Nephron (organoid): ENCODE results near the gene CMBL.

Source experiments
- H3K27ac Mint-ChIP-seq, 3 experiments: 2 replicates each; pipeline ENCODE4 v1.8.0; 2020; ENCODE audit warnings: mixed read lengths in 3 of 3, mild to moderate bottlenecking in 2 of 3, moderate library complexity in 1 of 3
- H3K27me3 Mint-ChIP-seq: 2 replicates; pipeline ENCODE4 v1.8.0; 2021; ENCODE audit warnings: low read depth, mild to moderate bottlenecking, moderate library complexity, mixed read lengths
- H3K36me3 Mint-ChIP-seq: 2 replicates; pipeline ENCODE4 v1.8.0; 2020; ENCODE audit warnings: low read depth, mixed read lengths
- H3K4me1 Mint-ChIP-seq: 2 replicates; pipeline ENCODE4 v1.8.0; 2020; ENCODE audit warnings: mixed read lengths
- H3K4me3 Mint-ChIP-seq, 3 experiments: 2 replicates each; pipeline ENCODE4 v1.8.0; 2020; ENCODE audit warnings: mild to moderate bottlenecking in 3 of 3, mixed read lengths in 3 of 3, moderate library complexity in 2 of 3
- H3K9me3 Mint-ChIP-seq: 2 replicates; pipeline ENCODE4 v1.8.0; 2020; ENCODE audit warnings: mixed read lengths
- CTCF ChIP-seq, 3 experiments: fragments of 200-600 bp; sonication (generic); IDR thresholded peaks; one replicate each; pipeline ENCODE4 v1.5.0; 2021; ENCODE audit warnings: antibody characterized with exemption in 3 of 3; ENCODE audit not compliant: unreplicated experiment in 3 of 3

CMBL gene

DNA sequence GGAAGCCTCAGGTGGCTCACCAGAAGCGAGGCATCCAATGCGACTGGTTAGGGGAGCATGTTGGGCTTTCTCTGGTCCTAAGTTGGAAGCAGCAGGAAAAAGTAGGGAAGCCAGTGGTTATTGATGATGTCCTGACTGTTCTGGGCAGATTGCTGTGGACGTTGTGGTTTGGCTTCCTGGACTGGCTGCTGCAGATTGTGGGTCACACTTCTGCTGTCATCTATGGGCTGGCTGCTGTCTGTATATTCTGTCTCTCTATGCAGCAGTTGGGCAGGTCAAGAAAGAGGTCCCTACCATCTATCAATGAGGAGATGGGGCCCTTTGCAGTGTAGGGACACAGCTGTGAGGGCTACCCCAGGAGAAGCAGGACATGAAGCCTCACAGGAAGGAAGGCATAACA lies 32.3 kb upstream of the CMBL start:
- Mint-ChIP-seq H3K4me1 (peaks cover 8% of the 10 kb centered on the region), H3K4me3 (no peak overlapping the region), H3K9me3 (no peaks in the 10 kb centered on the region), H3K27me3 (peaks cover 14% of the 10 kb centered on the region), H3K36me3 (no peaks in the 10 kb centered on the region), H3K27ac (peak overlapping the region in 2 of 3 experiments; percentile 73 to 76)
- no peak for TF ChIP-seq CTCF (IDR thresholded peaks at IDR 0.05; ENCODE audit: unreplicated experiment in 3 of 3)

DNA sequence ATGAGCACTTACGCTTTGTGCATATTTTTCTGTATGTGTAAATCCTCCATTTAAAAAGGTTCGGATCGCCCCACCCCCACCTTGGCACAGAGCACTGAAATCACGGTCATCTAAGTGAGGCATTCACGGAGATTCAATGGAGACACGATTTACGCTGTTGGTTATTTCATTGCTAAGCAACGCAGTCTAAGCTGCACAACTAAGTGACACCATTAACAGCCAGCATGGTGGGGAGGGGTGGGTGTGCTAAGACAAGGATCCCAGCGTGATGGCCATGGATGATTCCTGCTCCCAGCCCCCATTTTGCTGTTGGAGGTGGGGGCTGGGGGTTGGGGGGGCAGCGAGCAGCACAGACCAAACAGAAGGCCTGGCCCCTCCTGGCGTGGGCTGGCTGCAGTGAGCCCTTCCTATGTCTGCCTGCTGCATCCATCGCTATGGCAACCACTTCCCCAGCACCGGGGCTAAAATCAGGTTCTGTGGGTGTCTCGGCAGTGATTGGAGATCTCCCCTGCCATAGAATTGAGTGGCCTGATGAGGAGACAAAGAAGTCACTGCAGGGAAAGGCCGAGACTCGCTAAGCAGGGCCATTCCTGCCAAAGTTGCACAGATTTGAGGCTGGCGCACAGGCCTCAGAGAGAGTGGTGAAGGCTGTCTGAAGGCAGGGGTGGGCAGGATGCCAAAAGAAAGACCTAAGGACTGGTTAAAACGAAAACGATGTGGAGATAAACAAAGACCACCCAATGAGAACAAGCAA lies 31.5 kb upstream of the CMBL start:
- no peak overlapping the region for H3K4me3 Mint-ChIP-seq
- no peak for TF ChIP-seq CTCF (IDR thresholded peaks at IDR 0.05; ENCODE audit: unreplicated experiment in 3 of 3)

DNA sequence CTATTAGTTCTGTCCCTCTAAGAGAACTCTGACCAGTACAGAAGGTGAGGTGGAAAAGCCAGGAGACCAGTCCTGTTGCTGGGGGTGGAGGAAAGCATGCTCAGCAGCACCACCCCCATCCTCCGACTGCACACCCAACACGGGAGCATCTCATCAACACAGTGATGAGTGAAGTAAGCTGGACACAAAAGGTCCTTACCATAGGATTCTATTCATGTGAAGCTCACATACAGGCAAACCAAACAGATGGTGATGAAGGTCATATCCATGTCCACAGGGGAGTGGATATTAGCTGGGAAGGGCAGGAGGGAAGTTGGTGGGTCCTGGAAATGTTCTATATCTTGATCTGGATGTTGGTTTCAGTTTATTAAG lies 31.0 kb upstream of the CMBL start:
- peaks cover 17% of the 10 kb centered on the region for H3K27me3 Mint-ChIP-seq
- no peak overlapping the region for H3K4me3 Mint-ChIP-seq
- peaks cover 11% of the 10 kb centered on the region for H3K4me1 Mint-ChIP-seq
- no peaks in the 10 kb centered on the region for H3K36me3 Mint-ChIP-seq
- no peaks in the 10 kb centered on the region for H3K9me3 Mint-ChIP-seq
- no peak for TF ChIP-seq CTCF (IDR thresholded peaks at IDR 0.05; ENCODE audit: unreplicated experiment in 3 of 3)
- peak overlapping the region; percentile 62 to 82 (median 73) for H3K27ac Mint-ChIP-seq

More for the DNA sequence above, 31.5 kb upstream of the CMBL start:
- Mint-ChIP-seq H3K27ac (peak overlapping the region; percentile 68 to 82 (median 73)), H3K36me3 (no peaks in the 10 kb centered on the region), H3K4me1 (peaks cover 11% of the 10 kb centered on the region), H3K9me3 (no peaks in the 10 kb centered on the region), H3K27me3 (peaks cover 17% of the 10 kb centered on the region)

DNA sequence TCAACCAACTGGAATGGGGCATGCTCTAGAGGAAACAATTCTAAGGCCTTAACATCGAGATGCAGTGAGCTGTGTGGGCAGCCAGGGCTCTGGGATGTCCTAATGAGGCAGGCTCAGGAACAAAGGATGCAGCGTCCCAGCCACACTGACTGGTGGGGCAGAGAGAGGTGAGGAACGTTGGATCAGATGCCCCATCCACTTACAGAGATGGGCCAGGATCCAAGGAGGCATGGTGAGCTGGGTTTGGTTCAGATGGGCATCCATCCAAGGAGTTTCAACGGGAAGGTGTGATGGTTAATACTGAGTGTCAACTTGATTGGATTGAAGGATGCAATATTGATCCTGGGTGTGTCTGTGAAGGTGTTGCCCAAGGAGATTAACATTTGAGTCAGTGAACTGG lies 30.3 kb upstream of the CMBL start:
- Mint-ChIP-seq H3K27ac (no peak overlapping the region), H3K36me3 (no peaks in the 10 kb centered on the region), H3K4me1 (peaks cover 16% of the 10 kb centered on the region), H3K27me3 (peaks cover 21% of the 10 kb centered on the region), H3K4me3 (no peak overlapping the region), H3K9me3 (no peaks in the 10 kb centered on the region)
- TF ChIP-seq CTCF (IDR thresholded peaks at IDR 0.05; ENCODE audit: unreplicated experiment in 3 of 3), result no peak

DNA sequence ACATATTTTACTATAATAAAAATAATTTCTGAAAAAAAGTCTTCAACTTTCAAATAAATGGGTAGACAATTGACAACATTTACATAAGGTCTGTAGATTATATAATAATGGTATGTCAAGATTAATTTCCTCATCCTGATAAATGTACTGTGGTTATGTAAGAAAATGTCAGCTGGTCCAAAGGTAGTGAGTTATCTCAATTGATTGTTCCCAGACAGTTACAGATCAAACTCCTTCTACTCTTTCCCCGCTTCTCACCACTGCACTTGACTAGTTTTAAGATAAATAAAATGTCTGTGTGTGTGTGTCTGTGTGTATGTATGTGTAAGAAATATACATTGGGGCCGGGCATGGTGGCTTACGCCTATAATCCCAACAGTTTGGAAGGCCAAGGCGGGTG lies 29.4 kb upstream of the CMBL start:
- Mint-ChIP-seq H3K36me3 (no peaks in the 10 kb centered on the region), H3K27me3 (peaks cover 25% of the 10 kb centered on the region), H3K4me3 (no peak overlapping the region), H3K27ac (no peak overlapping the region), H3K9me3 (no peaks in the 10 kb centered on the region), H3K4me1 (peaks cover 20% of the 10 kb centered on the region)
- TF ChIP-seq CTCF (IDR thresholded peaks at IDR 0.05; ENCODE audit: unreplicated experiment in 3 of 3), result no peak
